NCI-H1105 (cell line): ENCODE measurements around the gene CSTPP1.
"Not testable (repeated sequence)": the region's sequence is repeated elsewhere in the genome, so short reads cannot be mapped to it uniquely, and the experiment has no call there.

Experiments used
- DNase-seq: peaks from one replicate; lab custom pipeline; 2025; lab: John Stamatoyannopoulos, UW

The CSTPP1 gene

DNA sequence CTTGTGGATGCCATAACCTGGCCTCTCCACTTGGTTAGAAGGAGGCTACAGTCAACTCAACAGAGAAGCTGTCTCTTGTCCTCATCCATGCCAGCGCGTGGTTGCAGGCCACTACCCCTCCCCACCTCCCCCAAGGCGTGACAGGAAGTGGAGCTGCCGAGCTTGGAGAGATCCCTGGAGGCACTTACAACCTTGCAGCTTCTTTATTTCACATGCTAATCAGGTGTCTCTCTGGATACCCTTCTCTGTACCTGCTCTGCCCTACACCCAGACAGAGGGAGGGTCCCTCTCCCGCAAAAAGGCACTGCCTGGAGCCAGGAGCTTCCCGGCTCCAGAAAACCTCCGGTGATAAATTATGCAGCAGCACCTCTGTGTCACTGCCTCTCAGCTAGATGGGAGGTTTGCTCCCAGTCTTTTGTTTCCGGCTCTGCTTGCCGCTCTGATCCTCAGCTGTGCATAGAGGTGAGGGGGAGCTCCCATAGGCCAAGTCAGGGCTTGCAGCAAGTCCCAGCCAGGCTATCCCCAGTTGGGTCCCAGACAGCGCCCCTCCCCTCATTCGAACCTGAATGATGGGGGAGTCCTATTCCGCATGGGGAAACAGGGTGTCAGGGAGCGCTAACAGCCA, 23.9 kb upstream of the CSTPP1 start:
- peak; percentile 20 for DNase-seq

GRCh38 chr11:46913484-46913883, 23.1 kb upstream of the CSTPP1 start:
- no peak for DNase-seq

- DNase-seq = no peak
These were observed 22.2 kb upstream of the CSTPP1 start for GRCh38 chr11:46914363-46914762.

DNA sequence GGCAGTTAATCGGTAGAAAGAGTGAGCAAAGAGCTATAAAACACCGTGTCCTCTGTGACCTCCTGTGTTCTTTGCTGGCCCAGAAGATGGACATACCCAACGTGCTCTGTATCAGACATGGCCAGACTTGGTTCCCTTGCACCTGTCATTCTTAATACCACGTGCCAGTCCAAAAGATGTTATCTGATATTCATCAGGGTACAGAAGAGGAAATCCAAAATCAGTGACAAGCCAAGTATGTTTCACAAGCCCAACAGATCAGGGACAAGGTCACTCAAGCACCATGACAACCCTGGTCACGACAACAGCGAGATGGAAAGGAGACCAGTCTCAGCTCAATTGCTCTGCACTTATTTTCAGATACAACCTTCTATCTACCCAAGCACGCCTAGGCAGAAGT, 21.7 kb upstream of the CSTPP1 start:
- DNase-seq = no peak

DNA sequence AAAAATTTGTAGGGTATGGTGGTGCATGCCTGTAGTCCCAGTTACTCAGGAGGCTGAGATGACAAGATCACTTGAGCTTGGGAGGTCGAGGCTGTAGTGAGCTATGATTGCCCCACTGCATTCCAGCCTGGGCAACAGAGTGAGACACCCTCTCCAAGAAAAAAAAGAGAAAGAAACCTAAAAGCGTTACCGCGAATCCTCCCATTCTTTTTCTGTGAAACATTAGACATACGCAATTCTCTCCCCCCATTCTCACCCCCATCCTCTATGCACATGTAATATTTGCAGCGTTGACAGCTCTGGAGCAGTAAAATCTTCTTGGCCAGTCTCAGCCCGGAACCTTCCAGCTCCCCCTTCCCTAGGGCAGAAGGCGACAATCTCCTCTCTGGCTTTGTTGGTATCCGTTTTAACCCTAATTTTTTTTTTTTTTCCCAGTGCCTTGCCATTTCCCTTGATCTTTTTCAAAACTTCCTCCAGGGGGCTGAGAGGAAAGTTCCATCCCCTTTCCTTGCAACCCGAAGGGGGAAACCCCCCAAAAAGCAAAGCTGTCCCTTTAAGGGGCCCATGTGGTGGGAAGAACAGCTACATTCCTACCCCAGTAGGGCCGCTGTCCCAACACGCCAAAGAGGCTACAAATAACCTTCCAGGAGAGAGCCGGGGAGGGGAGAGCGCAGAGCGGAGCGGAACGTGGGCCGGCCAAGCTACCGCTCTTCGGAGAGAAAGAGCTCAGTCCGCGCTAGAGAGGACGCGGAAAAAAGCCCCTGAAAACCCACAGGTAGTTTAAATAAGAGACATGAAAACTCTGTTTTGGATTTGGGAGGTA, 20.1 kb upstream of the CSTPP1 start:
- DNase-seq = peak; percentile 39

- DNase-seq = no peak
These were observed 19.3 kb upstream of the CSTPP1 start for GRCh38 chr11:46917109-46917761.

DNA sequence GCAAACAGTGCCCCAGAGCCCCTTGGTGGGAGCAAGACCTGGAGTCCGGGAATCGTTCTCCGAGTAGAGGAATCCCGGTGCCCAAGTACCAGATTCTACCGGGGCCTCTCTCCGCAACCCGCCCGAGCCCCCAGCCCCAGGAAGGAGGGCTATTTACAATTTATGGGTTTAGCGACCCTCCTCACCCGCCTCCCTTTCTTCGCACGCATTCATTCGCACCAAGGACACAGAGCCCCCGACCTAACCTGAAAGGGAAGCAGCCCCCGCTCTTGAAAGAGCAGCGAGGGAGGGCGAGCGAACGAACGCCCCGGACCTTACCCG, 18.8 kb upstream of the CSTPP1 start:
- no peak for DNase-seq

DNA sequence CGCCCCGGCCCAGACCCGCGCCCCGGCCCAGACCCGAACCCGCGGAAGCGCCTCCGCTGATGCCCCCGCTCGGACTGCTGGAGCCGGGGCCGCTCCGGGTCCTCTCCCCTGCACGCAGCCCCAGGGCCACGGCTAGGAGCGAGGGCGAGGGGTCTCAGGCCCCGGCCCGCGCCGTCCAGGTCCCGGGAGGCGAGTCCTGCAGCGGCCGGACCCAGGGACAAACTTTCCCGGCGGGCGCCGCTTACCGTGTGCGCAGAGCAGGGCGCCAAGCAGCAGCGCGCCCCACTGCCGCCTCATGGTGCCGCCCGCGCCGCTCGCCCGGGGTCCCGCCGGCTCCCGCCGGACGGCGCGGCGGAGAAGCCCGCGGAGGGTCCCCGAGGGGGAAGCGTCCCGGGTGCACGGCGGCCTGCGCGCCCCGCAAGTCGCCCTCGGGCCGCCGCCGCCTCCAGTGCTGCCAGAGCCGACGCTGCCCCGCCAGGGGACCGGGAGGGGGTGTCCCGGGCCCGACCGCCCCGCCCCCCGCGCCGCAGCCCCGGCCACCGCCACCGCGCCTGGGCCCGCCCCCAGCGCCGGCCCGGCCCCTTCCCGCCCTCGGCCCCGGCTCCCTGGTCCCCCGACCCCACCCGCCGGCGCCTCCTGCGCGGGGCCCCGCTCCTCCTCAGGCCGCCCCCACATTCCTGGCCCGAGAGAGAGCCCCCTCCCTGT, 18.3 kb upstream of the CSTPP1 start, which contains the start of gene LRP4:
TSS of gene LRP4 (minus strand) at position 468 of the 705 bp plus-strand sequence. CDS start at position 297, 171 bp downstream.
- no peak for DNase-seq

DNA sequence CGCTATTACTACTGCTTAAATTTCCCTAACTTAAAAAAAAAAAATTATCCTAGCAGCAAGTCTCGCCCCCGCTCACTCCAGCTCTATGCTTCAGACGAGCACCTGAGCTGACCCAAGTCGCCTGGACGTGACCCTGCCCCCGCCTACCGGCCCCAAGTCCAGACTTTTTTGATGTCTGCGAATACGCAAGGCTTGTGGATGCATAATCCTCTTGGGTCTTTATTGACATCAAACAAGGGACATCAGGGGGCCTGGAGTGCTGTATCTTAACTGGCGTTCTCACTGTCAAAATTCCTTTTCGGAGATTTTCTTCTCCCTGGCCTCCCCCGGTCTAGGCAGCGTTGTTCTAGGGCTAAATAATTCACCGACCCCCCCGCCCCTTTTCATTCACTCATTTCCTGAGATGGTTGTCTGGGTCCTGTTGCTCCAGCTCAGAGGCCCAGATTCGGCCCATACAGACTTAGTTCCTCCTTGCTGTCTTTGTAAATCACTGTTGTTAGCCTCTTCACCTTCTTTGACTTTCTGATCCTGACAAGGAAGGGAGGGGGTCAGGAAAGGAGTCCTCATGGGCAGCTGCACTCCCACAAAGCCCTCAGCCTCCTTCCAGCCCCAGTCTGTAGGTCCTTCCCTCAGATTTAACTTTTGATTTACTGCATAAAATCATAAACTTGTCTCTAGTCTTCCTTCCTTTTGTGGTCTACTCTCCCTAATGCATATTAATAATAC, 17.6 kb upstream of the CSTPP1 start:
- DNase-seq = no peak

DNA sequence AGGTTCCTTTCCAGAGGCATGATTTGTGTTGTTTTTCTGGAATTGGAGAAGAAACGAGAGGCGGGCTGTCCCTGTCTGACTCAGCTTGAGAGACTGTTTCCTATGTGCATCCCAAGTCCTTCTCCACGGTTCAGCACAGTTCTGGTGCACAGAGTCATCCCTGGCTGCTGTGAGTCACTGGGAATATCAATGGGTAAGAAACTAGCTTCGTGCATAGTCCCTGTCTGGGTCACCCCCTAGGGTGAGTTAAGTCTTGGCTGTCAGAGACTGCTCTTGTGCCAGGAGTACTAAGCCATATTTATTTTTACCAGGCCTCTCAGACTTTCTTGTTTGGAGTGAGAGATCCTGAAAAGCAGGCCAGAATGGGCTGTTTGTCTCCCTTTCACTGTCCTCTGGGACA, 15.8 kb upstream of the CSTPP1 start:
- DNase-seq = no peak

- DNase-seq = not testable (repeated sequence)
These were observed 8.6 kb upstream of the CSTPP1 start for GRCh38 chr11:46927928-46928327.

DNA sequence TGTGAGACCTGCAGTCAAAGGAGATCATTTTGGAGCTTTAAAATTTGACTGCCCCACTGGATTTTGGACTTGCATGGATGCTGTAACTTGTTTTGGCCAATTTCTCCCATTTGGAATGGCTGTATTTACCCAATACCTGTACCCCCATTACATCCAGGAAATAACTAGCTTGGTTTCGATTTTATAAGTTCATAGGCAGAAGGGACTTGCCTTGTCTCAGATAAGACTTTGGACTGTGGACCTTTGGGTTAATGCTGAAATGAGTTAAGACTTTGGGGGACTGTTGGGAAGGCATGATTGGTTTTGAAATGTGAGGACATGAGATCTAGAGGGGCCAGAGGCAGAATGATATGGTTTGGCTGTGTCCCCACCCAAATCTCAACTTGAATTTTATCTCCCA, 7.9 kb upstream of the CSTPP1 start:
- not testable (repeated sequence) for DNase-seq

- no peak for DNase-seq
These were observed 6.5 kb upstream of the CSTPP1 start for GRCh38 chr11:46930089-46930488.

GRCh38 chr11:46942172-46942571, 5.6 kb downstream of the CSTPP1 start:
- DNase-seq = no peak

DNA sequence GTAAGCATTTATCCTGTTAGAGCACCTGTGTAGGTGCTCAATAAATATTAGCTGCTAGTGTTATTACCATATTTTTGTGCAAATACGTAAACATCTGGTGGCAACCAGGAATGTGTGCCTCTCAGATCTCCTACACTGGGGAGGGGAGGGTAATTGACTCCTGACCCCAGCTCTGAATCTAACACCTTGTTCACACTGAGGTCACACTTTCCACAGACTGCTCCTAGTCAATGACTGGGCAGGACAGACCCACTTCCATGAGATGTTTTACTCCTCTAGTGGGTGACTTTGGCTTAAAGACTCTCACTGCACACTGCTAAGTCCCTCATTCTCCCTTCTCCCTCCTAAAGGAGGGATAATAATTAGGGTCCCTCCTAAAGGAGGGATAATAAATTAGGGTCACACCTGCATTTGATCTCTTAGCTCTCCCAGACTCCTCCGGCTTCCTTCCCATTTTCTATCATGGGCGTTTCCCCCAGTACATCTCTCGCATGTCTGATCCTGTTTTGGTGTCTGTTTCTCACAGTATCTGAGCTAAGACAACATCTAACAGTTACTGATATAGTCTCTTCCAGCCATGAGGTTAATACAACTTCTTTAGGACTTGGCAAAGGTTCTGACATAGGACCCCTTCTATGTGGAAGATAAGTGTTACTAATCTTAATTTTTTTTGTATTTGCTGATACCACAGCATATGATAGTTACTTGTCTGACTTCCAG, 8.0 kb downstream of the CSTPP1 start:
- no peak for DNase-seq

DNA sequence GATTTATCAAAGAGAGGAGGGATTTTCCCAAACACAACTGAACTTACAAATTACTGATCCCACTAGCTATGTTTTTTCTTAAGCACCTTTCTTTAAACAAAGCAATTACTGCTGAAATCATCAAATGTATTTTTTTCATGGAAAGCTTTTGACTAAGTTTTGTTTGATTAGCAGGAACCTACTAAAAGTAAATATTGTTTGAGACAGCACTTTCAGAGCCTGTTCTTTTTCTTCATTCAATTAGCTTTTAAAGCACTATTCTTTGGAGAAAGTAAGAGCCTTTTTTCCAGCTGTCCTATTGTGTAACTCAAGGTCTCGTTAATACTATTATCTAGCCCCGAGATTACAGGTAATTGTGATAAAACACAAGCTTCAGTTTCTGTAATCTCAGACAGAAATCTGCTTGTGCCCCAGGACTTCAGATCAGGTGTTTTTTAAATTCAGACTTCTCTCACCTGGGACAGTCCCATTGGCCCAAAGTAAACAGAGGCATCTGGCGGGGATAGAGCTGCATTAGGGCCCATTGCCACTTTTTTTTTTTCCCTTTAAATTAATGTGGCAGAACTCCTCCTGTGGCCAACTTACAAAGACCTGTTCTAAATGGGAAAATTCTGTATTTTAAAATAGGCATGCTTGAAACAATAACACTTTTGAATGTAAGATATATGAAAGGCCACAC, 11.0 kb downstream of the CSTPP1 start:
- peak; percentile 16 for DNase-seq

GRCh38 chr11:46948378-46949131, 12.0 kb downstream of the CSTPP1 start:
- DNase-seq = no peak

DNA sequence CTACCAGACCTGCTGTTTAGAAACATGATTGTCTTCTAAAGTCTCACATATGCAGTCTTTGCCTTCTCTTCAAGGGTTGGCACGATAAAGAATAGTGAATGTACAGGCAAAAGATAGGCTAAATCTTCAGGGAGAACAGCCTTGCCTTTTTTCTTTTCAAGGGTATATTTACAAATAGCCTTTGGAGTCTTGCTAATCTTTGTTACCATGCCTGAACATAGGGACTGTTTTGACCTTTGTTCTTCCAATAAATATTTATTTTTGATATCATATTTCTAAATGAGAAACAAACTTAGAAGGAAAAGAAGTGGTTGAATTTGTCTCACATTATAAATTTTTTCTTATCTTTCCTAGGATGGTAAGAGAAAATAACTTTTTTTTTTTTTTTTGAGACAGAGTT, 12.7 kb downstream of the CSTPP1 start:
- DNase-seq = no peak

DNA sequence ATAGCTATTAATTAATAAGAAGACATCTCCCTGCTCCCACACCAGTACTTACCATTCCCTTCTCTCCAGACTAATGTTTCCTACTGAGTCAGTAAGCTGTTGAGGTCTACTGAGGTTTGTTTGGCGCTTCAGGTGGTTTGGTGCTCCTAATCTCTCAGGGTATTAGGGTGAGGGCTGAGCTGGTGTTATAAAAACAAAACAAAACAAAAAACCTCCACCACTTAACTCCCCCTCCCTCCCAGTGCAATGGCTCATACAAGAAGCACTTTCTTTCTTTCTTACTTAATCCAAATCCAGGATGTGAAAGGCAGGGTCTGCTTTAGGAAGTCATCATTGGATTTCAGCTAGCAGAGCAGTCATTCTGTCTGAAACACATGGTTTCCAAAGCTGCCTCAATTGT, 15.3 kb downstream of the CSTPP1 start:
- DNase-seq = no peak

DNA sequence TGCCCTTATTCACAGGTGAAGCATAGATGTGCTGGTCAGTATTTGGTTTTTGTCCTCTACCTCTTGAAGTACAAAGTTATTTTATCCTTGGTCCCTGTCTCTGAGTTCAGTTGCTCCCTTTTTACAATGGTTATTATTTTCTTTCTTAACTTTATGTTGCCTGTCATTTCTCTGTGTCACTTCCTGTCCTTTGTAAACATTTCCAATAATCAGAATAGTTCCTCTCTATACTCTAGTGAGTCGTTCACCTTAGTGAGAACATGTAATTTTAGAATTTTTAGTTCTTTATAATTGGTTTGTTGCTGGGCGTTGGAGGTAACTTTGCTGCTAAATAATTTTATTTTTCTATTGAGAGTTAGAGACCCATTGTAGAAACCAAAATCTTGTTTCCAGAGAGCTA, 16.0 kb downstream of the CSTPP1 start:
- DNase-seq = no peak
